Activated CD4-positive, alpha-beta T cell treated with anti-CD3 and anti-CD28 coated beads, Interleukin-2, amount 50 U/mL, for 1 hour (primary cell): ENCODE results near the gene ANTXRL.
"Not testable (repeated sequence)": the region's sequence is repeated elsewhere in the genome, so short reads cannot be mapped to it uniquely, and the experiment has no call there.

Experiments used
- DNase-seq: peaks from one replicate; pipeline ENCODE4 v3.0.0-alpha.2; 2020

The ANTXRL gene

GRCh38 chr10:46296641-46297141, 9.9 kb downstream of the ANTXRL start:
- DNase-seq: no peak

- no peak for DNase-seq
Observed at GRCh38 chr10:46297406-46298204, 10.8 kb downstream of the ANTXRL start.

- no peak for DNase-seq
Observed at GRCh38 chr10:46298477-46299285, 11.9 kb downstream of the ANTXRL start.

GRCh38 chr10:46299286-46299535, 12.4 kb downstream of the ANTXRL start:
- no peak for DNase-seq

- no peak for DNase-seq
Observed at GRCh38 chr10:46299536-46300369, 13.0 kb downstream of the ANTXRL start.

GRCh38 chr10:46300370-46300711, 13.5 kb downstream of the ANTXRL start:
- not testable (repeated sequence) for DNase-seq

GRCh38 chr10:46301056-46301645, 14.4 kb downstream of the ANTXRL start:
- no peak for DNase-seq

GRCh38 chr10:46301721-46302479, 15.1 kb downstream of the ANTXRL start:
- no peak for DNase-seq

- DNase-seq: not testable (repeated sequence)
Observed at GRCh38 chr10:46302765-46303352, 16.1 kb downstream of the ANTXRL start.

GRCh38 chr10:46304062-46304461, 17.3 kb downstream of the ANTXRL start:
- DNase-seq: no peak

- not testable (repeated sequence) for DNase-seq
Observed at GRCh38 chr10:46304671-46305070, 17.9 kb downstream of the ANTXRL start.

GRCh38 chr10:46305079-46305818, 18.5 kb downstream of the ANTXRL start:
- DNase-seq: no peak

GRCh38 chr10:46305986-46306385, 19.2 kb downstream of the ANTXRL start:
- DNase-seq: no peak

GRCh38 chr10:46306516-46307184, 19.9 kb downstream of the ANTXRL start:
- DNase-seq: no peak

GRCh38 chr10:46307281-46308112, 20.7 kb downstream of the ANTXRL start:
- no peak for DNase-seq

GRCh38 chr10:46308113-46308415, 21.3 kb downstream of the ANTXRL start:
- DNase-seq: no peak

- no peak for DNase-seq
Observed at GRCh38 chr10:46308666-46309450, 22.1 kb downstream of the ANTXRL start.

- DNase-seq: no peak
Observed at GRCh38 chr10:46309511-46310142, 22.8 kb downstream of the ANTXRL start.
